Cortex of kidney (tissue), 1 donor: Measurements from ENCODE around the gene MYEOV.

Experiments
- DNase-seq: peaks from one replicate; lab custom pipeline; 2025; lab: John Stamatoyannopoulos, UW

MYEOV gene

GRCh38 chr11:69286374-69287371 lies 7.3 kb upstream of the MYEOV start:
- DNase-seq = no peak

GRCh38 chr11:69287968-69288882 lies 5.7 kb upstream of the MYEOV start:
- no peak for DNase-seq

- DNase-seq = no peak
Measured at GRCh38 chr11:69288883-69289242, 5.1 kb upstream of the MYEOV start.

GRCh38 chr11:69290806-69291205 lies 3.1 kb upstream of the MYEOV start:
- DNase-seq = no peak

GRCh38 chr11:69291459-69292110 lies 2.4 kb upstream of the MYEOV start:
- no peak for DNase-seq

- no peak for DNase-seq
Measured at GRCh38 chr11:69292221-69292648, 1.7 kb upstream of the MYEOV start.

GRCh38 chr11:69293087-69293486 lies 868 bp upstream of the MYEOV start:
- no peak for DNase-seq

GRCh38 chr11:69294571-69295078 lies 670 bp downstream of the MYEOV start:
- no peak for DNase-seq

GRCh38 chr11:69295079-69295994 lies 1.4 kb downstream of the MYEOV start:
- no peak for DNase-seq

GRCh38 chr11:69295995-69296889 lies 2.3 kb downstream of the MYEOV start:
- no peak for DNase-seq

GRCh38 chr11:69296890-69297786 lies 3.2 kb downstream of the MYEOV start:
- DNase-seq = no peak

- no peak for DNase-seq
Measured at GRCh38 chr11:69297787-69298266, 3.9 kb downstream of the MYEOV start.

- no peak for DNase-seq
Measured at GRCh38 chr11:69298267-69299022, 4.5 kb downstream of the MYEOV start.

- no peak for DNase-seq
Measured at GRCh38 chr11:69299023-69299461, 5.1 kb downstream of the MYEOV start.

GRCh38 chr11:69299572-69299971 lies 5.6 kb downstream of the MYEOV start:
- DNase-seq = no peak

- no peak for DNase-seq
Measured at GRCh38 chr11:69300120-69301060, 6.4 kb downstream of the MYEOV start.

- no peak for DNase-seq
Measured at GRCh38 chr11:69301081-69301454, 7.1 kb downstream of the MYEOV start.
